Mesenchymal stem cell (in vitro differentiated cells and primary cell): ENCODE measurements around the gene DOK5.

Source experiments
- DNase-seq: peaks from one replicate; pipeline ENCODE4 v3.0.0-alpha.2; 2013
- H2AFZ ChIP-seq: one replicate; pipeline ENCODE4 v1.6.1; 2013; ENCODE audit warnings: low read depth, mild to moderate bottlenecking, control low read depth, inconsistent platforms, low read length, moderate library complexity
- H2AK5ac ChIP-seq: 2 replicates; pipeline ENCODE4 v1.6.1; 2013; ENCODE audit warnings: low read length, moderate library complexity, mild to moderate bottlenecking, inconsistent platforms; ENCODE audit not compliant: severe bottlenecking
- H2BK120ac ChIP-seq: one replicate; pipeline ENCODE4 v1.6.1; 2013; ENCODE audit warnings: low read depth, mild to moderate bottlenecking, inconsistent platforms, low read length, moderate library complexity
- H2BK12ac ChIP-seq, 2 experiments: one replicate each; pipeline ENCODE4 v1.6.1; 2013; ENCODE audit warnings: inconsistent platforms in 2 of 2, low read length in 2 of 2, mild to moderate bottlenecking in 2 of 2, moderate library complexity in 2 of 2, control low read depth in 1 of 2
- H2BK15ac ChIP-seq: one replicate; pipeline ENCODE4 v1.6.1; 2013; ENCODE audit warnings: mild to moderate bottlenecking, low read depth, inconsistent platforms; ENCODE audit not compliant: poor library complexity, severe bottlenecking
- H2BK5ac ChIP-seq: 2 replicates; pipeline ENCODE4 v1.6.1; 2013; ENCODE audit warnings: low read depth, mild to moderate bottlenecking, low read length, control low read depth, inconsistent platforms; ENCODE audit not compliant: poor library complexity, severe bottlenecking
- H3K14ac ChIP-seq, 2 experiments: one replicate each; pipeline ENCODE4 v1.6.1; 2013; ENCODE audit warnings: inconsistent platforms in 2 of 2, low read length in 2 of 2, control low read depth in 1 of 2, mild to moderate bottlenecking in 1 of 2, moderate library complexity in 1 of 2
- H3K18ac ChIP-seq, 2 experiments: one replicate each; pipeline ENCODE4 v1.6.1; 2013; ENCODE audit warnings: inconsistent platforms in 2 of 2, low read length in 2 of 2, control low read depth in 1 of 2, low read depth in 1 of 2, mild to moderate bottlenecking in 1 of 2
- H3K23ac ChIP-seq, 2 experiments: one replicate each; pipeline ENCODE4 v1.6.1; 2013; ENCODE audit warnings: inconsistent platforms in 2 of 2, low read length in 2 of 2, mild to moderate bottlenecking in 2 of 2, moderate library complexity in 2 of 2, control low read depth in 1 of 2
- H3K27ac ChIP-seq: 2 replicates; pipeline ENCODE4 v1.5.1; 2013; ENCODE audit warnings: mild to moderate bottlenecking, moderate library complexity, low read length, control low read depth, inconsistent platforms; ENCODE audit not compliant: poor library complexity, severe bottlenecking
- H3K27me3 ChIP-seq, 2 experiments: 2 replicates each; pipeline versions ENCODE4 v1.6.1 to v1.7.0; 2013; ENCODE audit warnings: low read length in 2 of 2, mild to moderate bottlenecking in 2 of 2, moderate library complexity in 2 of 2, control low read depth in 1 of 2, inconsistent platforms in 1 of 2; ENCODE audit not compliant: control insufficient read depth in 1 of 2, insufficient read depth in 1 of 2
- H3K36me3 ChIP-seq, 2 experiments: 2 replicates each; pipeline versions ENCODE4 v1.6.1 to v1.7.0; 2013; ENCODE audit warnings: low read length in 2 of 2, control low read depth in 1 of 2, inconsistent platforms in 1 of 2, low read depth in 1 of 2, mild to moderate bottlenecking in 1 of 2; ENCODE audit not compliant: insufficient read depth in 2 of 2, control insufficient read depth in 1 of 2
- H3K4ac ChIP-seq, 2 experiments: one replicate each; pipeline ENCODE4 v1.6.1; 2013; ENCODE audit warnings: inconsistent platforms in 2 of 2, low read length in 2 of 2, mild to moderate bottlenecking in 2 of 2, moderate library complexity in 2 of 2, control low read depth in 1 of 2, low read depth in 1 of 2
- H3K4me1 ChIP-seq: 2 replicates; pipeline ENCODE4 v1.6.1; 2013; ENCODE audit warnings: low read depth, low read length, control low read depth; ENCODE audit not compliant: control insufficient read depth, insufficient read depth
- H3K4me2 ChIP-seq: 2 replicates; pipeline ENCODE4 v1.6.1; 2013; ENCODE audit warnings: low read length, mild to moderate bottlenecking, inconsistent platforms; ENCODE audit not compliant: poor library complexity, severe bottlenecking
- H3K4me3 ChIP-seq, 2 experiments: 2 replicates each; pipeline versions ENCODE4 v1.5.1 to v1.7.0; 2013; ENCODE audit warnings: low read length in 2 of 2, mild to moderate bottlenecking in 2 of 2, control low read depth in 1 of 2, low read depth in 1 of 2; ENCODE audit not compliant: insufficient read depth in 1 of 2
- H3K79me1 ChIP-seq: replicated peaks from 2 replicates; pipeline ENCODE4 v1.6.1; 2013; ENCODE audit warnings: mild to moderate bottlenecking, control low read depth, low read length, inconsistent platforms; ENCODE audit not compliant: poor library complexity, severe bottlenecking
- H3K9ac ChIP-seq: 2 replicates; pipeline ENCODE4 v1.7.0; 2013; ENCODE audit warnings: mild to moderate bottlenecking, low read length, moderate library complexity
- H3K9me3 ChIP-seq: 2 replicates; pipeline ENCODE4 v1.7.0; 2013; ENCODE audit warnings: mild to moderate bottlenecking, low read length; ENCODE audit not compliant: control insufficient read depth
- H4K8ac ChIP-seq: one replicate; pipeline ENCODE4 v1.6.1; 2013; ENCODE audit warnings: inconsistent platforms, mild to moderate bottlenecking, low read length, moderate library complexity
- H4K91ac ChIP-seq: one replicate; pipeline ENCODE4 v1.6.1; 2013; ENCODE audit warnings: mild to moderate bottlenecking, low read length, inconsistent platforms
- WGBS: methylation state at CpG from one replicate; pipeline ENCODE4 v1.1.7; 2013; ENCODE audit warnings: mixed read lengths; 5-methylcytosine and 5-hydroxymethylcytosine counted together

The DOK5 gene

DNA sequence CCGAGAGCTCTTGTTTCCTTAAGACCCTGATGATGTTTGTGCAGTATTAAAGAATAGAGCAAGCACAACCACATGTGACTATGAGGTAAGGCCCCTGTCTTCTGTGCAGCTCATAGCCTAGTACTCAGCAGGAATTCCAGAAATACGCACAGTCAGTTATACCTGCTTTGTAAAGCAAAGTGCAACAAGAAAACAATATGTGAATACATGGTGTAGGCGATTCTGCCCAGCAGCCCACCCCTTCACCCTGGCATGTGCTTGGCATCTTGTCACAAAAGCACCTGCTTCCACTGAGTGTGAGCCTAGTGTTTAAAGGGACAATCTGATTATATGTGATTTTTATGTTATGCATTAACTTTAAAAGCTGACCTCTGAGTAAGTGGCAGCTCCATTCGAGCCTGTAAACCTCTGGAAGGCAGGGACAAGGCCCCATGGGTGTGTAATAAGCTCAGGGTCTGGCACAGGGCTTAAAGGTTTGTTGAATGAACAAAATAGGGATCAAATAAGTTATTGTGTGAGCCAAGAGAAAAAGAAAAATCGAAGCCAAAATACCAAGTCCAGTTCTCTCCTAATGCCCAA, 148.7 kb downstream of the DOK5 start:
- Histone ChIP-seq H3K4me3 (no peak overlapping the region), H3K18ac (no peak overlapping the region), H2AFZ (no peak overlapping the region), H3K9me3 (no peaks in the 10 kb centered on the region), H3K36me3 (peaks cover 0 to 4% of the 10 kb centered on the region in 2 experiments), H3K27me3 (no peaks in the 10 kb centered on the region), H3K9ac (no peak overlapping the region), H2BK12ac (no peak overlapping the region), H4K91ac (no peak overlapping the region), H3K4me1 (no peaks in the 10 kb centered on the region), H3K79me1 (no peaks in the 10 kb centered on the region), H3K27ac (no peak overlapping the region), H2BK120ac (no peak overlapping the region), H3K4me2 (no peak overlapping the region), H3K23ac (no peak overlapping the region), H2BK15ac (no peak overlapping the region), H2AK5ac (no peak overlapping the region), H4K8ac (no peak overlapping the region), H3K14ac (no peak overlapping the region), H2BK5ac (no peak overlapping the region), H3K4ac (no peak overlapping the region)
- 63% methylated on average over 4 of the region's 5 CpGs for WGBS
- no peak for DNase-seq

DNA sequence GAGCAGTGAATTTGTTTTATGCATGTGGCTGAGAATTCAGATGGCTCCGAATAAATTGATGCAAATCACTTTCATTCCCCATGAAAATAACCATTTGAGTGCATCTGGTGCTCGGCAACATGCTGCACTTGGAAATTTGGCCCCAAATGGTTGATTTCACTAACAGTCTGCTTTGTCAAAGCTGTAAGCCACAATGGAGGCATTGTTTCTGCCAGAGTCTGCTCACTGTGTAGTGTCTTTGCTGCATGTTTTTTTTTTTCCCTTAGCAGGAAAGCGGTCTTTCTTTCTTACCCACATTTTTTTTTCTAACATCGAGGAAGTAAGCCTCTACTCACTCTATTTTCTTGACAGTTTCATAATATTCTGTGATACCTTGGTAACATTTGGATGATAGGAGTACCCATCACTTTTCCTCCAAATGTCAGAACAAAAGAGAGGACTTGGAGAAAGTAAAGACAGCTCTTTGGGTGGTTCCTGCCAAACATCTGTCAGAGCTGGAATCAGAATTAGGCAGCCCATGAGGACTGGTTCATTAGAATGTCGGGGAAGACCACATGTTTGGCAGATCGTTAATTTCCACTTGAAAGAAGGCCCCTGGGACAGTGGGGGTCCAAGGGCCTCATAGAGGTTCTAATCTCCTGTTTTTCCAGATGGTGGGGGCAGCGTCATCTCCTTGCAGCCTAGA, 149.5 kb downstream of the DOK5 start:
- Histone ChIP-seq H3K9me3 (no peaks in the 10 kb centered on the region), H4K91ac (no peak overlapping the region), H3K18ac (no peak overlapping the region), H3K9ac (no peak overlapping the region), H2AK5ac (no peak overlapping the region), H2BK5ac (no peak overlapping the region), H2AFZ (no peak overlapping the region), H2BK120ac (no peak overlapping the region), H4K8ac (no peak overlapping the region), H3K14ac (no peak overlapping the region), H3K4me2 (no peak overlapping the region), H3K4ac (no peak overlapping the region), H2BK15ac (no peak overlapping the region), H3K27me3 (no peaks in the 10 kb centered on the region), H2BK12ac (no peak overlapping the region), H3K36me3 (peaks cover 0 to 4% of the 10 kb centered on the region in 2 experiments), H3K4me1 (no peaks in the 10 kb centered on the region), H3K27ac (no peak overlapping the region), H3K23ac (no peak overlapping the region), H3K4me3 (no peak overlapping the region), H3K79me1 (no peaks in the 10 kb centered on the region)
- WGBS, result 41% methylated on average over 5 of the region's 7 CpGs
- no peak for DNase-seq

DNA sequence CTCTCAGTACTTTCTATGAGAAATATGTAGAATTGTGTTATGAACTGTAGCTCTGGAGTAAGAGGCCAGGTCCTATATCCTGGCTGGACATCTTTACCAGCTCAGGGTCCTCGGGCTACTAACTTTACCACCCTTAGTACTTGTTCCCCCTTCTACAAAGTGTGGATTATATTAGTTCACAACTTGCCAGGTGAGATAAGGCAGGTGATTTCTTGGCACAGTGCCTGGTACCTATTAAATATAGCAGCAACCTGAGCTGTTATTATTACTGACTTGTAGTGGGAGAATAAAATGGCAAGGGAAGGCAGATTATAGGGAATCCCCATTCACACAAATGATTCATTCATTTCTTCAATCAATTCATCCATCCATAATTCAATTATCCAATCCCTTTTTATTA, 150.1 kb downstream of the DOK5 start:
- Histone ChIP-seq H3K9me3 (no peaks in the 10 kb centered on the region), H2AFZ (no peak overlapping the region), H2BK12ac (no peak overlapping the region), H4K8ac (no peak overlapping the region), H4K91ac (no peak overlapping the region), H2BK120ac (no peak overlapping the region), H3K9ac (no peak overlapping the region), H3K4me1 (no peaks in the 10 kb centered on the region), H2BK15ac (no peak overlapping the region), H3K14ac (no peak overlapping the region), H3K4ac (no peak overlapping the region), H3K27ac (no peak overlapping the region), H3K18ac (no peak overlapping the region), H3K23ac (no peak overlapping the region), H3K79me1 (no peaks in the 10 kb centered on the region), H2AK5ac (no peak overlapping the region), H3K27me3 (no peaks in the 10 kb centered on the region), H3K4me3 (no peak overlapping the region), H2BK5ac (no peak overlapping the region), H3K4me2 (no peak overlapping the region), H3K36me3 (peaks cover 0 to 4% of the 10 kb centered on the region in 2 experiments)
- no peak for DNase-seq
- WGBS, result no CpG with 5 or more reads among the region's 1 CpG

DNA sequence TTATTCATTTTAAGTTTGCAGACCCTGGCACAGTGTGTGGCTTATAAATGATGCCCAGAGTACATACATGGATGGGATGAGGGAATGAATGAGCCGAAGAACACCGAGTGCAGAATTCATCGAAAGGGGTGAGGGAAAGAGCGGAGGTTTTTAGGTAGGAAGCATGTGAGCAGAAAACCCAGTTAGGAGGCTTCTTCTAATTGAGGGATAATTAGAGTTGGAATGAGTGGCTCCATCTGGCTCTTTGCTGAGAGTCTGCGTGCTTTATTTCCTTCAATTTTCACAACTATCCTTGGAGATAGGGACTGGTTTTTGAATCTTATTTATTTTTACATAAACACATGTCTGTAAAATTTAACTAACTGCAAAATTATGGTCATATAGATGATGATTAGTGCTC, 150.7 kb downstream of the DOK5 start:
- H3K23ac ChIP-seq, result no peak overlapping the region
- H3K79me1 ChIP-seq, result no peaks in the 10 kb centered on the region
- H2BK12ac ChIP-seq, result no peak overlapping the region
- no peak overlapping the region for H3K4ac ChIP-seq
- no peak overlapping the region for H3K27ac ChIP-seq
- no peaks in the 10 kb centered on the region for H3K9me3 ChIP-seq
- no peak overlapping the region for H4K91ac ChIP-seq
- H3K9ac ChIP-seq, result no peak overlapping the region
- H3K4me2 ChIP-seq, result no peak overlapping the region
- H2BK15ac ChIP-seq, result no peak overlapping the region
- H3K14ac ChIP-seq, result no peak overlapping the region
- H2BK120ac ChIP-seq, result no peak overlapping the region
- 90% methylated on average over 4 of the region's 5 CpGs for WGBS
- H2AFZ ChIP-seq, result no peak overlapping the region
- no peak overlapping the region for H2AK5ac ChIP-seq
- no peak overlapping the region for H4K8ac ChIP-seq
- no peaks in the 10 kb centered on the region for H3K27me3 ChIP-seq
- no peak for DNase-seq
- H3K4me3 ChIP-seq, result no peak overlapping the region
- no peak overlapping the region for H2BK5ac ChIP-seq
- no peaks in the 10 kb centered on the region for H3K4me1 ChIP-seq
- peaks cover 0 to 4% of the 10 kb centered on the region in 2 experiments for H3K36me3 ChIP-seq
- no peak overlapping the region for H3K18ac ChIP-seq
